RWPE2 (cell line): ENCODE results near the gene SUN1.
"Not testable (repeated sequence)": the region's sequence is repeated elsewhere in the genome, so short reads cannot be mapped to it uniquely, and the experiment has no call there.

Source experiments
- ATAC-seq: fragments of 200-7000 bp; cut with Tn5 transposase; 3 replicates; pipeline ENCODE4 v1.9.1; 2021; ENCODE audit warnings: low read depth
- DNase-seq: peaks from one replicate; pipeline ENCODE4 v3.0.0-alpha.2; 2020; ENCODE audit warnings: low spot score
- H3K27ac ChIP-seq: fragments of 450-650 bp; 2 replicates; pipeline ENCODE4 v1.5.1; 2017; ENCODE audit warnings: mild to moderate bottlenecking; ENCODE audit not compliant: poor library complexity, severe bottlenecking
- H3K27me3 ChIP-seq: fragments of 250-450 bp; sonication (Bioruptor Pico); 2 replicates; pipeline ENCODE4 v1.5.1; 2021; ENCODE audit warnings: mild to moderate bottlenecking, moderate library complexity; ENCODE audit not compliant: insufficient read depth, poor library complexity, severe bottlenecking
- H3K36me3 ChIP-seq: fragments of 250-450 bp; sonication (Bioruptor Pico); 2 replicates; pipeline ENCODE4 v1.5.1; 2020; ENCODE audit warnings: low read depth, mild to moderate bottlenecking, moderate library complexity
- H3K4me1 ChIP-seq: fragments of 250-450 bp; sonication (Bioruptor Pico); 2 replicates; pipeline ENCODE4 v1.5.1; 2021; ENCODE audit warnings: mild to moderate bottlenecking, moderate library complexity; ENCODE audit not compliant: insufficient read depth, poor library complexity, severe bottlenecking
- H3K4me3 ChIP-seq: fragments of 250-450 bp; sonication (Bioruptor Pico); 2 replicates; pipeline ENCODE4 v1.5.1; 2021; ENCODE audit warnings: mild to moderate bottlenecking, moderate library complexity; ENCODE audit not compliant: severe bottlenecking
- H3K9me3 ChIP-seq: fragments of 250-450 bp; sonication (Bioruptor Pico); 2 replicates; pipeline ENCODE4 v1.5.1; 2021; ENCODE audit warnings: mild to moderate bottlenecking, moderate library complexity; ENCODE audit not compliant: severe bottlenecking
- CTCF ChIP-seq: fragments of 450-650 bp; IDR thresholded peaks from one replicate; pipeline ENCODE4 v1.5.1; 2017; ENCODE audit warnings: mild to moderate bottlenecking, moderate library complexity; ENCODE audit not compliant: poor library complexity, severe bottlenecking

SUN1 gene

GRCh38 chr7:791519-791918 lies 40.8 kb upstream of the SUN1 start:
- Histone ChIP-seq H3K36me3 (peaks cover 6% of the 10 kb centered on the region; the same call in 1 of the 2 replicates), H3K27ac (no peak overlapping the region), H3K4me1 (no peaks in the 10 kb centered on the region), H3K9me3 (no peaks in the 10 kb centered on the region), H3K4me3 (no peak overlapping the region), H3K27me3 (no peaks in the 10 kb centered on the region)
- no peak for TF ChIP-seq CTCF
- ATAC-seq (no peak), DNase-seq (no peak)

- no peak for DNase-seq
- no peak for TF ChIP-seq CTCF
- H3K27me3 ChIP-seq, result no peaks in the 10 kb centered on the region
- H3K27ac ChIP-seq, result no peak overlapping the region
- H3K36me3 ChIP-seq, result no peaks in the 10 kb centered on the region
- no peak overlapping the region for H3K4me3 ChIP-seq
- H3K9me3 ChIP-seq, result no peaks in the 10 kb centered on the region
- no peak for ATAC-seq
- H3K4me1 ChIP-seq, result no peaks in the 10 kb centered on the region
Observed at GRCh38 chr7:794207-794606, 38.1 kb upstream of the SUN1 start.

- H3K4me3 ChIP-seq, result no peak overlapping the region
- H3K27ac ChIP-seq, result no peak overlapping the region
- no peaks in the 10 kb centered on the region for H3K36me3 ChIP-seq
- ATAC-seq (no peak), DNase-seq (no peak)
- no peak for TF ChIP-seq CTCF
- H3K9me3 ChIP-seq, result no peaks in the 10 kb centered on the region
- no peaks in the 10 kb centered on the region for H3K4me1 ChIP-seq
- no peaks in the 10 kb centered on the region for H3K27me3 ChIP-seq
Observed at GRCh38 chr7:794671-795329, 37.5 kb upstream of the SUN1 start.

- not testable (repeated sequence) for H3K9me3 ChIP-seq, H3K4me3 ChIP-seq, DNase-seq, H3K27me3 ChIP-seq, ATAC-seq, H3K36me3 ChIP-seq, H3K27ac ChIP-seq, H3K4me1 ChIP-seq
Observed at GRCh38 chr7:796434-797169, 35.7 kb upstream of the SUN1 start.

- H3K4me1 ChIP-seq, result no peaks in the 10 kb centered on the region
- H3K27me3 ChIP-seq, result no peaks in the 10 kb centered on the region
- H3K27ac ChIP-seq, result no peak overlapping the region
- no peak for TF ChIP-seq CTCF
- no peaks in the 10 kb centered on the region for H3K9me3 ChIP-seq
- no peak for DNase-seq
- H3K4me3 ChIP-seq, result no peak overlapping the region
- no peaks in the 10 kb centered on the region for H3K36me3 ChIP-seq
- no peak for ATAC-seq
Observed at GRCh38 chr7:798921-799470, 33.3 kb upstream of the SUN1 start.
